GM12874 (cell line): Measurements from ENCODE around the gene RINT1.

Source experiments
- CTCF ChIP-seq: IDR thresholded peaks from 2 replicates; pipeline ENCODE4 v1.5.1; 2011; ENCODE audit warnings: low read depth, mild to moderate bottlenecking, control low read depth, low read length, moderate library complexity; ENCODE audit not compliant: insufficient read depth

RINT1 gene

GRCh38 chr7:105497016-105497415, 35.0 kb upstream of the RINT1 start:
- no peak for TF ChIP-seq CTCF

GRCh38 chr7:105502173-105502572, 29.8 kb upstream of the RINT1 start:
- TF ChIP-seq CTCF = no peak

- TF ChIP-seq CTCF = no peak
Observed at GRCh38 chr7:105512415-105512814, 19.6 kb upstream of the RINT1 start.

GRCh38 chr7:105512926-105513526, 19.0 kb upstream of the RINT1 start:
- no peak for TF ChIP-seq CTCF

GRCh38 chr7:105519353-105519752, 12.6 kb upstream of the RINT1 start:
- TF ChIP-seq CTCF = no peak

- TF ChIP-seq CTCF = no peak
Observed at GRCh38 chr7:105521027-105521716, 10.8 kb upstream of the RINT1 start.

- TF ChIP-seq CTCF = no peak
Observed at GRCh38 chr7:105521717-105522463, 10.1 kb upstream of the RINT1 start, which contains the start of gene PUS7. TSS of gene PUS7 (minus strand) at chr7:105522271. CDS start at chr7:105508512, 13,759 bp downstream.
